Measurements from ENCODE around the gene UXS1.

DNA sequence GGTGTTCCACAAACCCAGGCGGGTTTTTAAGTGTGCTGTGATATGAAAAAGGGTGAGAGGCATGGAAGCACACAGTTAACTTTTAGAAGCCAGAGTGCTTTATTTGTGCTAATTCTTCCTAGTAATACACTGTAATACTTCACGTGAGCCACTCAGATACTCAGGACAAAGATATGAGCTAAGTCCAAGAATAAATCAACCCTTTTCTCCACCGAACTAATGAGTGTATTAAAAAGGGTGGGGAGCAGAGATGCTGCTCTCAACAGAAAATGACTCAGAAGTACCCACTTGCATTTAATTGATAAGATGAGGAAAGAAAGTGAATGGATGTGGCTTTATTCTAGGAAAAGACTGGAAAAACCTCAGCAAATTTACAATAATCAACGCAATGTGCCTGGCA lies 79.9 kb downstream of the UXS1 start:
- TF ChIP-seq POLR2A (IDR thresholded peaks at IDR 0.05) (no peak), EP300 (IDR thresholded peaks at IDR 0.05) (no peak), POLR2AphosphoS5 (IDR thresholded peaks at IDR 0.05) (no peak)
- TF ChIP-seq, protein P1, sequence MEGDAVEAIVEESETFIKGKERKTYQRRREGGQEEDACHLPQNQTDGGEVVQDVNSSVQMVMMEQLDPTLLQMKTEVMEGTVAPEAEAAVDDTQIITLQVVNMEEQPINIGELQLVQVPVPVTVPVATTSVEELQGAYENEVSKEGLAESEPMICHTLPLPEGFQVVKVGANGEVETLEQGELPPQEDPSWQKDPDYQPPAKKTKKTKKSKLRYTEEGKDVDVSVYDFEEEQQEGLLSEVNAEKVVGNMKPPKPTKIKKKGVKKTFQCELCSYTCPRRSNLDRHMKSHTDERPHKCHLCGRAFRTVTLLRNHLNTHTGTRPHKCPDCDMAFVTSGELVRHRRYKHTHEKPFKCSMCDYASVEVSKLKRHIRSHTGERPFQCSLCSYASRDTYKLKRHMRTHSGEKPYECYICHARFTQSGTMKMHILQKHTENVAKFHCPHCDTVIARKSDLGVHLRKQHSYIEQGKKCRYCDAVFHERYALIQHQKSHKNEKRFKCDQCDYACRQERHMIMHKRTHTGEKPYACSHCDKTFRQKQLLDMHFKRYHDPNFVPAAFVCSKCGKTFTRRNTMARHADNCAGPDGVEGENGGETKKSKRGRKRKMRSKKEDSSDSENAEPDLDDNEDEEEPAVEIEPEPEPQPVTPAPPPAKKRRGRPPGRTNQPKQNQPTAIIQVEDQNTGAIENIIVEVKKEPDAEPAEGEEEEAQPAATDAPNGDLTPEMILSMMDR (IDR thresholded peaks at IDR 0.05): no peak

Data from sigmoid colon (tissue), 4 donors.